Peyer's patch (tissue), 4 donors: ENCODE data around the gene SMTN.

Experiments used
- CTCF ChIP-seq, 6 experiments: fragments of 450-650 bp in 4 of 6; fragments of 200-600 bp in 2 of 6; sonication (generic) in 1 of 6; IDR thresholded peaks; one replicate each; pipeline ENCODE4 v1.5.1; 2017 to 2019; ENCODE audit warnings: antibody characterized with exemption in 6 of 6, mild to moderate bottlenecking in 3 of 6, moderate library complexity in 1 of 6
- POLR2A ChIP-seq, 2 donors: fragments of 450-650 bp; IDR thresholded peaks; one replicate each; pipeline ENCODE4 v1.5.1; 2017; ENCODE audit warnings: antibody characterized with exemption in 2 of 2, mild to moderate bottlenecking in 2 of 2, moderate library complexity in 2 of 2

- TF ChIP-seq CTCF (IDR thresholded peaks at IDR 0.05) (no peak), POLR2A (IDR thresholded peaks at IDR 0.05) (no peak)
These were observed 61.9 kb downstream of the SMTN start for GRCh38 chr22:31143038-31143437.
